Esophagus muscularis mucosa (tissue), 4 donors: Measurements from ENCODE around the gene SESTD1. TPM values are rescaled to one million over a fixed set of nuclear protein-coding genes. Genes with fewer than 3 reads are reported as not detected.

Experiments
- DNase-seq: peaks from one replicate; pipeline ENCODE4 v3.0.0-alpha.2; 2017; ENCODE audit errors: extremely low spot score
- H3K27ac ChIP-seq, 4 donors: fragments of 200-600 bp; sonication (generic); replicated peaks in 1 of 4; 1 replicate in 3 of 4; 2 replicates in 1 of 4; pipeline ENCODE4 v1.5.1; 2016 to 2019; ENCODE audit warnings: mild to moderate bottlenecking in 1 of 4
- H3K27me3 ChIP-seq, 4 donors: fragments of 200-600 bp; sonication (generic); one replicate each; pipeline versions ENCODE4 v1.5.1 to v1.6.0; 2016 to 2019
- H3K36me3 ChIP-seq, 4 donors: fragments of 200-600 bp; sonication (generic); one replicate each; pipeline ENCODE4 v1.5.1; 2016 to 2019
- H3K4me1 ChIP-seq, 4 donors: fragments of 200-600 bp; sonication (generic); one replicate each; pipeline ENCODE4 v1.5.1; 2016 to 2019
- H3K4me3 ChIP-seq, 4 donors: fragments of 200-600 bp; sonication (generic); 1 replicate in 2 of 4; 2 replicates in 2 of 4; pipeline ENCODE4 v1.5.1; 2016 to 2019; ENCODE audit warnings: mild to moderate bottlenecking in 4 of 4, moderate library complexity in 1 of 4
- H3K9me3 ChIP-seq, 4 donors: fragments of 200-600 bp; sonication (generic); 1 replicate in 3 of 4; 2 replicates in 1 of 4; pipeline ENCODE4 v1.5.1; 2016 to 2019
- CTCF ChIP-seq, 3 experiments: fragments of 200-600 bp in 2 of 3; fragments of 450-650 bp in 1 of 3; sonication (generic) in 2 of 3; IDR thresholded peaks; one replicate each; pipeline ENCODE4 v1.5.1; 2017 to 2019; ENCODE audit warnings: antibody characterized with exemption in 3 of 3, mild to moderate bottlenecking in 2 of 3, moderate library complexity in 1 of 3
- EP300 ChIP-seq: sonication (generic); formaldehyde crosslinking; IDR thresholded peaks from one replicate; pipeline ENCODE4 v1.6.1; 2017; ENCODE audit warnings: antibody characterized with exemption
- POLR2A ChIP-seq: fragments of 450-650 bp; IDR thresholded peaks from one replicate; pipeline ENCODE4 v1.6.1; 2017; ENCODE audit warnings: antibody characterized with exemption, moderate library complexity, mild to moderate bottlenecking, low read depth
- POLR2AphosphoS5 ChIP-seq, 2 donors: sonication (generic); formaldehyde crosslinking; IDR thresholded peaks; one replicate each; pipeline ENCODE4 v1.6.1; 2017; ENCODE audit warnings: antibody characterized with exemption in 2 of 2
- WGBS: methylation state at CpG from one replicate; pipeline ENCODE4 v1.1.5; 2018; 5-methylcytosine and 5-hydroxymethylcytosine counted together
- intact Hi-C: fragments of 100-400 bp; cut with DNase I; formaldehyde crosslinking; loops from one replicate; pipeline ENCODE4 v1.15.1; 2023
- total RNA-seq, 4 donors: library from RNA; depleted of rRNA; stranded (reverse); fragments of >200 nt; gene quantifications; one replicate each; pipeline versions ENCODE4 v1.1.0 to v1.2.1, GENCODE V29; 2016

The SESTD1 gene
- total RNA-seq, 4 donors from 2014 or later = 48.9 to 57.3 (median 53.3) TPM

DNA sequence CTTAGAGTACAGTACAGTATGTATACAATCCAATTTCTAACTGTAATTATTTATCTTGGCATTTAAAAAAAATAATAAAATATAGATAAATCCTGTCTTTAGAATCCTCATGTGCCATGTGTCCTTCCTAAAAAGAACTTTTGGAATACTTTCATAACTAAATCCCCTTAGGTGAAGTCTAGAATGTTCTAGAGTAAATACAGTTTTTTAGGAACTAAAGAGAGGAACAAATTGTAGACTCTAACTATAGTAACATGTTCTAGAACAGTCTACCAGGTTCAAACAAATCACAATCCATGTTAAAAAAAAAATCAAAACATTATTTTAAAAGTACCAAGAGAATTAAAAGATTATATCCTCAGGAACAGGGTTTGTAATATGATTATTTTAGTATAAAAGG is 134.1 kb downstream of the SESTD1 start:
- no peak overlapping the region for H3K27ac ChIP-seq

GRCh38 chr2:179129574-179130238 is 134.9 kb downstream of the SESTD1 start:
- 89% methylated on average over 1 of the region's 1 CpG for WGBS
- no peak overlapping the region for H3K4me3 ChIP-seq
- peaks cover 0 to 13% (median 6%) of the 10 kb centered on the region in 4 donors for H3K36me3 ChIP-seq
- no peak for DNase-seq
- H3K4me1 ChIP-seq = no peaks in the 10 kb centered on the region
- no peaks in the 10 kb centered on the region for H3K27me3 ChIP-seq
- intact Hi-C loops = loop anchor here (10.0 kb wide), 1 partner anchor 215 kb away; no protein-coding TSS in a partner anchor
- no peak for TF ChIP-seq EP300
- peak; percentile 31 to 63 (median 41) for TF ChIP-seq CTCF (IDR thresholded peaks at IDR 0.05)
- no peak for TF ChIP-seq POLR2AphosphoS5 (IDR thresholded peaks at IDR 0.05)
- no peak for TF ChIP-seq POLR2A
- no peak overlapping the region for H3K27ac ChIP-seq
- H3K9me3 ChIP-seq = no peaks in the 10 kb centered on the region

More for the DNA sequence above, 134.1 kb downstream of the SESTD1 start:
- Histone ChIP-seq H3K4me1 (no peaks in the 10 kb centered on the region), H3K4me3 (no peak overlapping the region), H3K9me3 (no peaks in the 10 kb centered on the region), H3K36me3 (peaks cover 0 to 13% (median 6%) of the 10 kb centered on the region in 4 donors), H3K27me3 (no peaks in the 10 kb centered on the region)
- no peak for DNase-seq
- TF ChIP-seq EP300 (no peak), POLR2AphosphoS5 (IDR thresholded peaks at IDR 0.05) (no peak), CTCF (IDR thresholded peaks at IDR 0.05) (no peak), POLR2A (no peak)
- intact Hi-C loops = no loop called here

DNA sequence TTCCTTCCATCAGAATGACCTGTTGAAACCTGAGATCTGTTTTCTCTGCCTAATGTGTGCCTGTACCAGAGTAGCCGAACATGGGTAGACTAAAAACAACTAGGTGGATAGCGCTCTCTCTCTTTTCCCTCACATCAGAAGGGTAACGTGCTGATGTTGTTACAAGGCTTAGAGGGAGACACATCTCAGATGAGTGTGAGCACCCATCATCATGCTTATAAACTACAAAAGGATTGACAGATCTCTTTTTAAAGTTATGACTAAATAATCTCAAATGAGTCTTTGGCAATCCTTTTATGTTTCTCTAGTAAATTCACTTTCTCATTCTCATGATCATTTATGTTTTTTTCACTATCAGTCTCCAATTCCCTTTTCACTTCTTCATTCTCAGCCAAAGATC is 139.2 kb downstream of the SESTD1 start:
- no peak overlapping the region for H3K27ac ChIP-seq
- intact Hi-C loops = loop anchor here (10.0 kb wide), 1 partner anchor 211 kb away; no protein-coding TSS in a partner anchor
- TF ChIP-seq POLR2A = no peak
- TF ChIP-seq POLR2AphosphoS5 (IDR thresholded peaks at IDR 0.05) = no peak
- no peak for TF ChIP-seq CTCF (IDR thresholded peaks at IDR 0.05)
- TF ChIP-seq EP300 = no peak
- peaks cover 0 to 29% (median 10%) of the 10 kb centered on the region in 4 donors for H3K36me3 ChIP-seq
- DNase-seq = no peak
- no peaks in the 10 kb centered on the region for H3K9me3 ChIP-seq
- H3K4me1 ChIP-seq = no peaks in the 10 kb centered on the region
- 95% methylated on average over 3 of the region's 3 CpGs for WGBS
- H3K4me3 ChIP-seq = no peak overlapping the region
- H3K27me3 ChIP-seq = no peaks in the 10 kb centered on the region

DNA sequence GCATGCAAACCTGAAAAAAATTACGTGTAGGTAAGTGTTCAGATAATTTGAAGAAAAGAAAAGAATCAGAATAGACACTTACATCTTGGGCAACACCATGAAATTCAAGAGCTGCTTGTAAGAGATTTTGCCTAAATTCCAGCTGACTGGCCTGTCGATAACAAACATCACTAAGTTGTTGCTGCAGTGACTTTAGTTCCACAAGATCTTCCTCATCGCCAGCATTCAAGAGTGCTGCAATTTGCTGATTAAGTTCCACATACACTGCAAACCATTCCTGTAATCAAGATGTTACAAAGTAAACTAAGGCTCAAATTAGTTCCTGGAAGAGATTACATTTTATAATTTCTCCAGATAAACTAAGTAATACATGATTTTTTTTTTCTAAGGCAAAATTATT is 140.3 kb downstream of the SESTD1 start:
- intact Hi-C loops = loop anchor here (10.0 kb wide), 1 partner anchor 209 kb away; no protein-coding TSS in a partner anchor
- Histone ChIP-seq H3K4me1 (no peaks in the 10 kb centered on the region), H3K9me3 (no peaks in the 10 kb centered on the region), H3K36me3 (peaks cover 0 to 41% (median 20%) of the 10 kb centered on the region in 4 donors), H3K27me3 (no peaks in the 10 kb centered on the region), H3K4me3 (no peak overlapping the region), H3K27ac (no peak overlapping the region)
- no peak for DNase-seq
- WGBS = 93% methylated on average over 3 of the region's 3 CpGs
- TF ChIP-seq CTCF (IDR thresholded peaks at IDR 0.05) = no peak
- no peak for TF ChIP-seq EP300
- TF ChIP-seq POLR2AphosphoS5 (IDR thresholded peaks at IDR 0.05) = no peak
- no peak for TF ChIP-seq POLR2A
